ENCODE results near the gene LSM14A.

The LSM14A gene

DNA sequence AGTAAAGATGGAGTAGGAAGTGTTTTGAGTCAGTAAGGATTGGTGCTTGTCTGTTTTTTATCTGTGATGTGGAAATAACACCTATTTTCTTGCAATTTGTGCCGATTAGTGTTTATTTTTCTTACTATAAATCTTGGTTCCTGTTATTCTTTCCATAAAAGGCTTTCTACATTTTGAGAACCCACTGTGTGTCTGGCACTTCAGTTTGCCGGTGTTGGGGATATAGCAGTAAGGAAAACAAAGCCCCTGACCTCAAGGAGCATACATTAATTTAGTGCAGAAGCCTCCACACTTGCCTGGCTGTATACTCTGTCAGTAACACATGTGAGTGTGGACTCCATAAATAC is 46.5 kb downstream of the LSM14A start:
- Histone ChIP-seq H3K4me3 (ENCODE audit: low read depth in 1 of 2, low read length in 1 of 2) (no peak overlapping the region), H3K9me3 (no peaks in the 10 kb centered on the region), H3K27ac (no peak overlapping the region), H3K36me3 (peaks cover 81% of the 10 kb centered on the region), H3K4me1 (ENCODE audit: control insufficient read depth in 1 of 2, insufficient read depth in 1 of 2, low read depth in 1 of 2, low read length in 1 of 2) (no peaks in the 10 kb centered on the region), H3K27me3 (no peaks in the 10 kb centered on the region)
- TF ChIP-seq, protein P1, sequence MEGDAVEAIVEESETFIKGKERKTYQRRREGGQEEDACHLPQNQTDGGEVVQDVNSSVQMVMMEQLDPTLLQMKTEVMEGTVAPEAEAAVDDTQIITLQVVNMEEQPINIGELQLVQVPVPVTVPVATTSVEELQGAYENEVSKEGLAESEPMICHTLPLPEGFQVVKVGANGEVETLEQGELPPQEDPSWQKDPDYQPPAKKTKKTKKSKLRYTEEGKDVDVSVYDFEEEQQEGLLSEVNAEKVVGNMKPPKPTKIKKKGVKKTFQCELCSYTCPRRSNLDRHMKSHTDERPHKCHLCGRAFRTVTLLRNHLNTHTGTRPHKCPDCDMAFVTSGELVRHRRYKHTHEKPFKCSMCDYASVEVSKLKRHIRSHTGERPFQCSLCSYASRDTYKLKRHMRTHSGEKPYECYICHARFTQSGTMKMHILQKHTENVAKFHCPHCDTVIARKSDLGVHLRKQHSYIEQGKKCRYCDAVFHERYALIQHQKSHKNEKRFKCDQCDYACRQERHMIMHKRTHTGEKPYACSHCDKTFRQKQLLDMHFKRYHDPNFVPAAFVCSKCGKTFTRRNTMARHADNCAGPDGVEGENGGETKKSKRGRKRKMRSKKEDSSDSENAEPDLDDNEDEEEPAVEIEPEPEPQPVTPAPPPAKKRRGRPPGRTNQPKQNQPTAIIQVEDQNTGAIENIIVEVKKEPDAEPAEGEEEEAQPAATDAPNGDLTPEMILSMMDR (IDR thresholded peaks at IDR 0.05): no peak

DNA sequence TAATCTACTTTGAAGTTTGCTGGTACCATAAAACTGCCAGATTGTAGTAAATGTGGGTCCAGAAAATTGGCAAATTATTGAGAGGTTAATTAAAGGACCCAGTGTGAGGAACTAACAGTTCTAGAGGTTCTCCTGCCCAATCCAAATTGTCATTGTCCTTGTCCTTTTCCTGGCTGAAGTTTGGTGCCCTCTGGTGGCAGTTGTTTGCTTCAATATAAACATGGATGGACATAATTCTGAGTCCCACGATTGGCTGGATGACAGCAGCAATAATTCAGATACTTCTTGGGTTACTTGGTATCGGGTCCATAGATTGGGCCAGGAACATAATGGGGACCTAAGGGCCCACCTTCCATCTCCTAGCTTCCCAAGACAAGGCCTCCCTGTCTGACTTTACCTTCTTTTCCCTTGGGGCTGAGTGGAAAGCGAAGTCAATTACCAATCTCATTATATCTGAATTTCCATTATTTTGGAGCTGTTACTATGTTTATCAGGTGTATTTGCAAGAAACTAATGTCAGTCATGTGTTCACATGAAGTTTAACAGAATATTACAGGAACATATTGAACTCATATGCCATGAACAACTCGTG is 48.3 kb downstream of the LSM14A start:
- H3K36me3 ChIP-seq: peaks cover 90% of the 10 kb centered on the region
- H3K4me1 ChIP-seq (ENCODE audit: control insufficient read depth in 1 of 2, insufficient read depth in 1 of 2, low read depth in 1 of 2, low read length in 1 of 2): no peaks in the 10 kb centered on the region
- H3K27ac ChIP-seq: no peak overlapping the region

DNA sequence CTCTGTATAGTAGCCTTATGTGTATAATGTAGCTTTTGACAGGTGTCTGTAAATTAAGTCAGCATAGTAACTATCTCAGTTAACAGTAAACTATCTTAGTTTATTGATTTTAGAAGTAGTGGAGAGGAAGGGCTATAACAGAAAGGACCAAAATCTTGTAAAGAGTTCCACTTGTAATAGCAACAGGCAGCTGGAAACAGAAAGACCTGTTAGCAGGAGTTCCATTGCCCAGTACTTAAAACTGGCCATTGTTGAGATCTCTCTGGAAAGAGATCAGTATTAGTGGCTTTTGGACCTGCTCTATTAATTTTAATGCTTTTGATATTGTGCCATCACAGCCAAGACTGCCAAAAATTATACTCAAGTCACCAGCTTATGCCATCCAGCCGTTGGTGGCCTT is 50.1 kb downstream of the LSM14A start:
- Histone ChIP-seq H3K4me3 (ENCODE audit: low read depth in 1 of 2, low read length in 1 of 2) (no peak overlapping the region), H3K27me3 (no peaks in the 10 kb centered on the region), H3K9me3 (no peaks in the 10 kb centered on the region), H3K4me1 (ENCODE audit: control insufficient read depth in 1 of 2, insufficient read depth in 1 of 2, low read depth in 1 of 2, low read length in 1 of 2) (no peaks in the 10 kb centered on the region), H3K27ac (no peak overlapping the region), H3K36me3 (peaks cover 92% of the 10 kb centered on the region)
- TF ChIP-seq, protein P1 (IDR thresholded peaks at IDR 0.05): no peak

More for the DNA sequence above, 48.3 kb downstream of the LSM14A start:
- TF ChIP-seq, protein P1 (IDR thresholded peaks at IDR 0.05): peak; percentile 28
- Histone ChIP-seq H3K4me3 (ENCODE audit: low read depth in 1 of 2, low read length in 1 of 2) (no peak overlapping the region), H3K9me3 (no peaks in the 10 kb centered on the region), H3K27me3 (no peaks in the 10 kb centered on the region)

DNA sequence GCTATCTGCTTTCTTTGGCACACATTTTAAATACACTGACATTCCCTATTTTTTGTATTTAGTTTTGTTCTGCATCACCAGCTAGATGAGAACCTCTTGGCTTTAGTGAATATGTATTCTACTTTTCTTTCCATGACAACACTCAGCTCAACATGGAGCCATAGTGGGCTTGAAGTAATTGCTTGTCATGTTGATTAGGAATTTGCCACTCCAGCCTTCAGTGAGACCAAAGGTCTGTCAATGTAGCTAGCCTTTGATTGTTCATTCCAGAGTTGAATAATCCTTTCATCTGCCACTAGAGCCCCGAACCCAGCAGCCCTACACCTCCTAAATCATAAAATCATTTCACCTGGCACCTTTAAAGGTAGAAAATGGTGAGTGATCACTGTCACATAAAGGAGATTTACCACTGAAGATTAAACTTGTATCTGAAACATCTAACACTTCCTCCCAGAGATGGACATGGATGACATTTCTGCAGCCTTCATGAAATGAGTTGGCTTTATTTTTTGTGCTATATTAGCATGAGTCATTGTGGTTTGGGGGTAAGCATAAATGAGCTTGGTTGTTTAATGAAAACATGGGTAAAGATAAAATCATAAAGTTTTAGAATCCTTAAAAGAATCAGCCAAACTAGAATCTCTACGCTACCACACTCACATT is 52.8 kb downstream of the LSM14A start:
- peaks cover 99% of the 10 kb centered on the region for H3K36me3 ChIP-seq
- H3K27me3 ChIP-seq: no peaks in the 10 kb centered on the region

DNA sequence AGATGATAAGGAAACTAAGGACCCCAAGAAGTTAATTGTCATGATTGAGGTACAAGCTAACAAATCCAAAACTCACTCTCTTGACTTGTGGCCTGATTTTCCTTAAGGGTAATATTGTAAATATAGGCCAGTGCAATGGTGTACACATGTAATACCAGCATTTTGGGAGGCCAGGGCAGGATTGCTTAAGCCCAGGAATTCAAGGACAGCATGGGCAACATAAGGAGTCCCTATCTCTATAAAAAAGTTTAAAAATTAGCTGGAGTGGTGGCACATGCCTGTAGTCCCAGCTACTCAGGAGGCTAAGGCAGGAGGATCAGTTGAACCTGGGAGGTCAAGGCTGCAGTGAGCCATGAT is 53.3 kb downstream of the LSM14A start:
- TF ChIP-seq, protein P1 (IDR thresholded peaks at IDR 0.05): no peak
- Histone ChIP-seq H3K9me3 (no peaks in the 10 kb centered on the region), H3K4me3 (ENCODE audit: low read depth in 1 of 2, low read length in 1 of 2) (no peak overlapping the region), H3K4me1 (ENCODE audit: control insufficient read depth in 1 of 2, insufficient read depth in 1 of 2, low read depth in 1 of 2, low read length in 1 of 2) (no peaks in the 10 kb centered on the region), H3K36me3 (peaks cover 99% of the 10 kb centered on the region), H3K27ac (no peak overlapping the region), H3K27me3 (no peaks in the 10 kb centered on the region)

More for the DNA sequence above, 52.8 kb downstream of the LSM14A start:
- no peaks in the 10 kb centered on the region for H3K9me3 ChIP-seq
- TF ChIP-seq, protein P1 (IDR thresholded peaks at IDR 0.05): no peak
- no peaks in the 10 kb centered on the region for H3K4me1 ChIP-seq (ENCODE audit: control insufficient read depth in 1 of 2, insufficient read depth in 1 of 2, low read depth in 1 of 2, low read length in 1 of 2)
- no peak overlapping the region for H3K27ac ChIP-seq
- no peak overlapping the region for H3K4me3 ChIP-seq (ENCODE audit: low read depth in 1 of 2, low read length in 1 of 2)

All from neutrophil (primary cell).